Mesothelial cell of epicardium (in vitro differentiated cells): ENCODE results near the gene TYMP. TPM values are rescaled to one million over a fixed set of nuclear protein-coding genes. Genes with fewer than 3 reads are reported as not detected.

Experiments
- DNase-seq, 2 experiments: peaks; one replicate each; pipeline ENCODE4 v3.0.0; 2021; ENCODE audit warnings: low spot score in 2 of 2; ENCODE audit not compliant: unreplicated experiment in 2 of 2
- H3K27ac Mint-ChIP-seq: 2 replicates; pipeline ENCODE4 v1.8.0; 2021; ENCODE audit warnings: mixed read lengths
- H3K27me3 Mint-ChIP-seq: 2 replicates; pipeline ENCODE4 v1.8.0; 2021; ENCODE audit warnings: low read depth, mixed read lengths
- H3K36me3 Mint-ChIP-seq: 2 replicates; pipeline ENCODE4 v1.8.0; 2021; ENCODE audit warnings: mixed read lengths
- H3K4me1 Mint-ChIP-seq: 2 replicates; pipeline ENCODE4 v1.8.0; 2021; ENCODE audit warnings: mixed read lengths
- H3K4me3 Mint-ChIP-seq: 2 replicates; pipeline ENCODE4 v1.8.0; 2021; ENCODE audit warnings: mild to moderate bottlenecking, moderate library complexity, mixed read lengths
- H3K9me3 Mint-ChIP-seq: 2 replicates; pipeline ENCODE4 v1.8.0; 2021; ENCODE audit warnings: mixed read lengths
- CTCF ChIP-seq: fragments of 200-600 bp; sonication (generic); IDR thresholded peaks from one replicate; pipeline ENCODE4 v1.5.0; 2021; ENCODE audit warnings: antibody characterized with exemption; ENCODE audit not compliant: unreplicated experiment
- total RNA-seq: library from RNA; stranded (reverse); gene quantifications from 3 replicates; pipeline ENCODE4 v1.2.1, GENCODE V29; 2021

The TYMP gene
- total RNA-seq, 1 donor from 2014 or later, result 9.3 TPM

GRCh38 chr22:50481045-50481439 lies 48.8 kb downstream of the TYMP start:
- Mint-ChIP-seq H3K36me3 (no peaks in the 10 kb centered on the region), H3K27ac (no peak overlapping the region), H3K4me3 (peak overlapping the region; percentile 50), H3K9me3 (no peaks in the 10 kb centered on the region), H3K4me1 (peaks cover 9% of the 10 kb centered on the region), H3K27me3 (peaks cover 52% of the 10 kb centered on the region)
- no peak for TF ChIP-seq CTCF
- no peak for DNase-seq

GRCh38 chr22:50479721-50480120 lies 50.1 kb downstream of the TYMP start:
- Mint-ChIP-seq H3K27ac (no peak overlapping the region), H3K27me3 (peaks cover 45% of the 10 kb centered on the region), H3K9me3 (no peaks in the 10 kb centered on the region), H3K4me3 (peak overlapping the region; percentile 56), H3K36me3 (no peaks in the 10 kb centered on the region), H3K4me1 (peaks cover 13% of the 10 kb centered on the region)
- no peak for TF ChIP-seq CTCF
- DNase-seq, result no peak

GRCh38 chr22:50477923-50478322 lies 51.9 kb downstream of the TYMP start:
- Mint-ChIP-seq H3K4me1 (peaks cover 26% of the 10 kb centered on the region), H3K36me3 (no peaks in the 10 kb centered on the region), H3K9me3 (no peaks in the 10 kb centered on the region), H3K27me3 (peaks cover 37% of the 10 kb centered on the region), H3K4me3 (no peak overlapping the region), H3K27ac (no peak overlapping the region)
- no peak for DNase-seq
- no peak for TF ChIP-seq CTCF

- peak overlapping the region; percentile 66 for H3K4me3 Mint-ChIP-seq
- H3K9me3 Mint-ChIP-seq, result no peaks in the 10 kb centered on the region
- H3K36me3 Mint-ChIP-seq, result no peaks in the 10 kb centered on the region
- no peak for DNase-seq
- peaks cover 28% of the 10 kb centered on the region for H3K4me1 Mint-ChIP-seq
- peak overlapping the region; percentile 50 for H3K27ac Mint-ChIP-seq
- H3K27me3 Mint-ChIP-seq, result peaks cover 31% of the 10 kb centered on the region
- TF ChIP-seq CTCF, result no peak
Measured at GRCh38 chr22:50476868-50477267, 52.9 kb downstream of the TYMP start.

Other genes starting within 250 kb of the TYMP start
- 467 to 493 TPM (median 468 TPM) in 3 replicates for gene PLXNB2, start 222.4 kb downstream of the TYMP start, total RNA-seq
- gene DENND6B, start 203.0 kb downstream of the TYMP start, total RNA-seq, result 19.0 to 20.7 TPM (median 19.2 TPM) in 3 replicates
- gene PPP6R2, start 186.7 kb downstream of the TYMP start, total RNA-seq, result 79.4 to 83.7 TPM (median 80.1 TPM) in 3 replicates
- gene SBF1, start 55.0 kb downstream of the TYMP start, total RNA-seq, result 95.8 to 106 TPM (median 105 TPM) in 3 replicates
- gene ADM2, start 48.5 kb downstream of the TYMP start, total RNA-seq, result 1.4 to 2.0 TPM (median 1.5 TPM) in 3 replicates
- gene MIOX, start 43.2 kb downstream of the TYMP start, total RNA-seq, result 0.34 to 0.66 TPM in 2 of 3 replicates, not detected in the other
- gene LMF2, start 22.3 kb downstream of the TYMP start, total RNA-seq, result 65.2 to 66.2 TPM (median 65.2 TPM) in 3 replicates
- 57.9 to 63.1 TPM (median 60.3 TPM) in 3 replicates for gene NCAPH2, start 21.8 kb downstream of the TYMP start, total RNA-seq
- gene SCO2, start 4.4 kb downstream of the TYMP start, total RNA-seq, result 0.65 to 5.0 TPM (median 2.4 TPM) in 3 replicates
- 0.07 to 0.11 TPM (median 0.09 TPM) in 3 replicates for gene KLHDC7B, start 15.9 kb upstream of the TYMP start, total RNA-seq
- gene SYCE3, start 32.9 kb upstream of the TYMP start, total RNA-seq, result 0.59 to 0.76 TPM in 2 of 3 replicates, not detected in the other
- 109 to 112 TPM (median 111 TPM) in 3 replicates for gene CPT1B, start 48.4 kb upstream of the TYMP start, total RNA-seq
- 115 to 118 TPM (median 116 TPM) in 3 replicates for gene CHKB, start 52.8 kb upstream of the TYMP start, total RNA-seq
- 2.8 to 3.2 TPM (median 2.8 TPM) in 3 replicates for gene MAPK8IP2, start 70.8 kb upstream of the TYMP start, total RNA-seq
- 45.2 to 51.5 TPM (median 49.9 TPM) in 3 replicates for gene ARSA, start 98.1 kb upstream of the TYMP start, total RNA-seq
- 14.2 to 14.8 TPM (median 14.3 TPM) in 3 replicates for gene SHANK3, start 142.8 kb upstream of the TYMP start, total RNA-seq
- 1.0 to 2.2 TPM (median 1.2 TPM) in 3 replicates for gene ACR, start 208.2 kb upstream of the TYMP start, total RNA-seq